ENCODE measurements around the gene OXA1L.

GRCh38 chr14:22781301-22781991, 15.0 kb downstream of the OXA1L start:
- TF ChIP-seq CTCF (IDR thresholded peaks at IDR 0.05; ENCODE audit: poor library complexity, severe bottlenecking): no peak
- no peak for TF ChIP-seq POLR2AphosphoS5 (IDR thresholded peaks at IDR 0.05)
- TF ChIP-seq EZH2 (IDR thresholded peaks at IDR 0.05; ENCODE audit: borderline replicate concordance, insufficient read depth, low read length, poor library complexity, severe bottlenecking): no peak
